AG04450 (cell line): ENCODE measurements around the gene NPAS3. TPM values are rescaled to one million over a fixed set of nuclear protein-coding genes. Genes with fewer than 3 reads are reported as not detected.

ENCODE experiments used
- CTCF ChIA-PET: fragments of 300-600, 350-600 bp; formaldehyde crosslinking; extraction: SDS; loops from one replicate; lab custom pipeline; 2022; ENCODE audit warnings: antibody characterized with exemption, inconsistent platforms; lab: Charles Lee
- POLR2A ChIA-PET: fragments of 350-600 bp; formaldehyde crosslinking; extraction: SDS; loops from one replicate; lab custom pipeline; 2021; ENCODE audit warnings: antibody characterized with exemption, inconsistent platforms; lab: Yijun Ruan, JAX
- DNase-seq: peaks from one replicate; pipeline ENCODE4 v3.0.0-alpha.2; 2011; ENCODE audit warnings: low read depth, low spot score
- H3K27ac ChIP-seq: one replicate; pipeline ENCODE4 v1.5.1; 2012; ENCODE audit warnings: low read depth, low read length, control low read depth
- H3K27me3 ChIP-seq: one replicate; pipeline ENCODE4 v1.6.0; 2012; ENCODE audit warnings: low read length; ENCODE audit not compliant: control insufficient read depth, insufficient read depth
- H3K4me3 ChIP-seq: 2 replicates; pipeline ENCODE4 v1.5.1; 2011; ENCODE audit warnings: mild to moderate bottlenecking, low read depth, low read length, control low read depth
- H3K9me3 ChIP-seq: 2 replicates; pipeline ENCODE4 v1.5.1; 2012; ENCODE audit warnings: low read length; ENCODE audit not compliant: control insufficient read depth, insufficient read depth
- polyA plus RNA-seq: library from polyadenylated mRNA; depleted of rRNA; stranded (reverse); fragments of >200 nt; gene quantifications from 2 replicates; pipeline ENCODE4 v1.2.3, GENCODE V29; 2011
- TF ChIP-seq, protein P1 (sequence below): IDR thresholded peaks from 2 replicates; pipeline ENCODE4 v1.5.1; 2011; ENCODE audit warnings: low read depth, low read length, control low read depth, inconsistent platforms

Gene NPAS3
- polyA plus RNA-seq, 1 experiment, result not detected

DNA sequence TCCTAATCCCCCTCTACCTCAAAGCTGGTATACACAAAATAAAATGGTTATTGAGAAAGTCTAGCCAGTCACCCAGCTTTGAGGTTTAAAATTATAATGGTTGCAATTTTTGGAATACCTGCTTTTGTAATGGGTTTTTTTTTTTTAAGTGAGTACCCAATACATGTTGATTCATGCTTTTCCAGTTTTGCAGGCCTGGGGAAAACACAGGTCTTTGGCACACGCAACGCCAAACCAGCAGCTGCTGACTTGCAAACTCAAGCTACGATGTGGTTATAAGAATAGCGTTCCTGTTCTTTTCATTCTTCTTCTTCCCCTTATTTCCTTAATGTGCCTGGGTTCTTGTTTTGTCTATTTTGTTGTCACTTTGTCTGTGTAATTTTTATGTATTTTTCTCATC is 779.2 kb downstream of the NPAS3 start:
- CTCF ChIA-PET, result no interaction called here
- no peak for DNase-seq

DNA sequence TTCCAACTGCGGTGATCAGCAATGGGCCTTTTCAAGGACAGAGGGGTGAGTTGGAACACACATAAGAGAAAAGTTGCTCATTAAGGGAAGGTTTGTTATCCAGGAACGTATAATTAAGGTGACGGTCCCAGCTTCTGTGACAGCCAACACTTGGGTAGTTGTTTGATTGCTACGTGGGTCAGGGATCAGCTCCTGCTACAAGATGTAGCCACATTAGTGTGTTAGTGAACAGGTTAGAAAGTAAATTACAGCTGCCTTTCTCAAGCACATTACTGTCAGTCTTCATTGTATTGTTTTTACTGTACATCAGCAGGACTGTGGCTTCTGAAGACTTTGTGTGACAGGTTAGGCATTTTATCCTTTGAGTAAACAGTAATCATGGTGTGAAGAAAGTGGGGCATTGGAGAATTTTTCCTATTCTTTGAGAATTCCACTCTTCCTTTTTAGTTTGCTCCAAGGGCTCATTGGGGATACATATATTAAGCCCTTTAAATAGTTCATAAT is 781.7 kb downstream of the NPAS3 start:
- POLR2A ChIA-PET, result no interaction called here
- DNase-seq, result no peak
- TF ChIP-seq, protein P1, sequence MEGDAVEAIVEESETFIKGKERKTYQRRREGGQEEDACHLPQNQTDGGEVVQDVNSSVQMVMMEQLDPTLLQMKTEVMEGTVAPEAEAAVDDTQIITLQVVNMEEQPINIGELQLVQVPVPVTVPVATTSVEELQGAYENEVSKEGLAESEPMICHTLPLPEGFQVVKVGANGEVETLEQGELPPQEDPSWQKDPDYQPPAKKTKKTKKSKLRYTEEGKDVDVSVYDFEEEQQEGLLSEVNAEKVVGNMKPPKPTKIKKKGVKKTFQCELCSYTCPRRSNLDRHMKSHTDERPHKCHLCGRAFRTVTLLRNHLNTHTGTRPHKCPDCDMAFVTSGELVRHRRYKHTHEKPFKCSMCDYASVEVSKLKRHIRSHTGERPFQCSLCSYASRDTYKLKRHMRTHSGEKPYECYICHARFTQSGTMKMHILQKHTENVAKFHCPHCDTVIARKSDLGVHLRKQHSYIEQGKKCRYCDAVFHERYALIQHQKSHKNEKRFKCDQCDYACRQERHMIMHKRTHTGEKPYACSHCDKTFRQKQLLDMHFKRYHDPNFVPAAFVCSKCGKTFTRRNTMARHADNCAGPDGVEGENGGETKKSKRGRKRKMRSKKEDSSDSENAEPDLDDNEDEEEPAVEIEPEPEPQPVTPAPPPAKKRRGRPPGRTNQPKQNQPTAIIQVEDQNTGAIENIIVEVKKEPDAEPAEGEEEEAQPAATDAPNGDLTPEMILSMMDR, result no peak
- H3K27me3 ChIP-seq, result no peaks in the 10 kb centered on the region
- no peak overlapping the region for H3K27ac ChIP-seq
- CTCF ChIA-PET, result interaction anchor here (0.9 kb wide), 1 partner anchor 72 kb away, joined by 3 read pairs; no protein-coding TSS in a partner anchor
- no peak overlapping the region for H3K4me3 ChIP-seq
- no peaks in the 10 kb centered on the region for H3K9me3 ChIP-seq

More for the DNA sequence above, 779.2 kb downstream of the NPAS3 start:
- no peak overlapping the region for H3K4me3 ChIP-seq
- POLR2A ChIA-PET, result no interaction called here
- no peaks in the 10 kb centered on the region for H3K9me3 ChIP-seq
- no peaks in the 10 kb centered on the region for H3K27me3 ChIP-seq
- TF ChIP-seq, protein P1, result no peak
- H3K27ac ChIP-seq, result no peak overlapping the region

DNA sequence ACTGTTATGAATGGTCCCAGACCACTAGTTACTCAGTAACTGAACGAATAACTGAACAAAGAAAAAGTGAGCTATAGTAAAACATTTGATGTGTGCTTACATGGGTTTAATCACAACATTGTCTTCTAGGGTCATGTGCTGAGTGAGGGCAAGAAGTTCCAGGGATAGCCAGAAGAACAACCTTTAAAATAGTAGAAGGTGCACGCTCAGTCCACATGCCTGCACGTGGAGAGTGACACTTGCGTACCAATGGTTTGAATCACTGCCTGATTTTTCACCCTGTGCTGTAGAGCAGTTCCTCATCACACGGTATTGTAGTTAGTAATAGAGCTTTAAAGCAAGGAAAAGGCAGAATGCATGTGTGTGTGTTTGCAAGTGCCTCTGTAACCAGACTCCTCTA is 788.0 kb downstream of the NPAS3 start:
- DNase-seq, result no peak
- no peaks in the 10 kb centered on the region for H3K27me3 ChIP-seq
- TF ChIP-seq, protein P1, result no peak
- no peak overlapping the region for H3K27ac ChIP-seq
- ChIA-PET POLR2A (no interaction called here), CTCF (no interaction called here)
- H3K9me3 ChIP-seq, result no peaks in the 10 kb centered on the region
- H3K4me3 ChIP-seq, result no peak overlapping the region

DNA sequence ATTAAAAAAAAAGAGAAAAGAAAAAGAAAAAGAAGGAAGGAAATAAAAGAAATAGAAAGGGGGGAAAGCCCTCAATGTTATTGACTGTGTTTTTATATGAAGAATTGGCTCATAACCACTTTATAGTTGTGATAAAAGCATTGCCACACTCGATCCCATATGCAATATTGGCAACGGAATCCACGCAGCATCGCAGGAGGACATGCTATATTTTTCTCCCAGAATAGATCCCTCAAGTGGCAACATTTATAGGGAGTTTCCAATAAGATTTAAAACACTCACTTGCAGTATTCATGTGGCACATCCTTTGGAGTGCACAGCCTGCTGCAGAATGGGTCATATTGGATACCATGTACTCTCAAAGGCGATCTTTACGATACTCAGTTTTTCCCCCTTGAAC is 788.9 kb downstream of the NPAS3 start:
- no peak overlapping the region for H3K27ac ChIP-seq
- ChIA-PET POLR2A (no interaction called here), CTCF (no interaction called here)
- TF ChIP-seq, protein P1, result no peak
- H3K27me3 ChIP-seq, result no peaks in the 10 kb centered on the region
- DNase-seq, result no peak
- H3K4me3 ChIP-seq, result no peak overlapping the region
- no peaks in the 10 kb centered on the region for H3K9me3 ChIP-seq

DNA sequence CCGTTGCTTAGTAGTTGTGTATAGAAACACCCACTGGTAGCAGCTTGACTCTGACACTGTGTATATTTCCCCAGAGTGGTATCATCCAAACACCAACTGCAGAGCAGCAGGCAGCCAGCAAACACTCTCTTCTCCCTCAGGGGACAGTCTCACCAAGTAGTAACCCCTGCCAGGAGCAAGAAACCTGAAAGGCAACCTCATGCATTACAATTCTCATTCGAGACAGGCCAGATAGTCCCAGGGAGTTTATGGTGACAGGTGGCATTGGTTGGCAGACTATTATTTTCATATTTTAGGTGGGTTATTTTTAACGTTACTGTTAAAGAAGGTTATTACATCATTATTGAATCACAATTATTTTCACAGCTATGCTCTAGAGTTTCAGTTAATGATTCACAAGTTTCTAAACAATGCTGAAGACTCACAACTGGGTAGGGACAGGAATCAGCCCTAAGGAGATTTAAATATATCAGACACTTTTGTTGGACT is 789.4 kb downstream of the NPAS3 start:
- ChIA-PET CTCF (no interaction called here), POLR2A (no interaction called here)
- Histone ChIP-seq H3K4me3 (no peak overlapping the region), H3K27me3 (no peaks in the 10 kb centered on the region), H3K9me3 (no peaks in the 10 kb centered on the region), H3K27ac (no peak overlapping the region)
- no peak for DNase-seq
- TF ChIP-seq, protein P1, result no peak
